ENCODE results near the gene ESYT2. TPM values are rescaled to one million over a fixed set of nuclear protein-coding genes. Genes with fewer than 3 reads are reported as not detected.
A peak's percentile ranks its signal among the peaks of the same experiment; 100 is the strongest.

ESYT2 gene
- total and polyA plus RNA-seq, 2 of the 4 experiments (the other 2 are of a cell fraction): 26.7 to 69.9 TPM

GRCh38 chr7:158744070-158744469, 85.2 kb downstream of the ESYT2 start:
- ChIA-PET CTCF (no interaction called here), POLR2A (ENCODE audit: unreplicated experiment) (no interaction called here)
- Histone ChIP-seq H2AFZ (replicated peaks; ENCODE audit: low read length, poor library complexity) (no peak overlapping the region), H2BK20ac (ENCODE audit: low read depth, low read length) (no peak overlapping the region), H4K91ac (ENCODE audit: insufficient read depth, low read depth, low read length) (no peak overlapping the region), H3K36me3 (ENCODE audit: control insufficient read depth, insufficient read depth, low read length) (peaks cover 42% of the 10 kb centered on the region), H3K9ac (ENCODE audit: low read depth, low read length) (no peak overlapping the region), H2AK9ac (replicated peaks; ENCODE audit: low read depth, low read length, poor library complexity) (no peak overlapping the region), H3K27me3 (ENCODE audit: control insufficient read depth, insufficient read depth, low read length) (no peaks in the 10 kb centered on the region), H4K5ac (ENCODE audit: low read depth, low read length) (no peak overlapping the region), H3K4me1 (ENCODE audit: control insufficient read depth, insufficient read depth, low read length) (peaks cover 18% of the 10 kb centered on the region), H3K79me1 (ENCODE audit: low read depth in 1 of 2, low read length in 2 of 2) (no peaks in the 10 kb centered on the region; a peak in 2 of 4 replicates), H3K9me1 (ENCODE audit: insufficient read depth, low read length) (peaks cover 10% of the 10 kb centered on the region), H4K20me1 (ENCODE audit: insufficient read depth, low read length) (peaks cover 9% of the 10 kb centered on the region), H3K56ac (ENCODE audit: extremely low read depth, insufficient read depth, low read length) (no peak overlapping the region), H2BK120ac (ENCODE audit: low read depth, low read length) (no peak overlapping the region), H2BK5ac (ENCODE audit: low read depth, low read length, poor library complexity, severe bottlenecking) (no peak overlapping the region), H3K18ac (ENCODE audit: low read depth, low read length) (no peak overlapping the region), H3K14ac (replicated peaks; ENCODE audit: low read depth, low read length) (no peak overlapping the region), H3K9me3 (ENCODE audit: control insufficient read depth, insufficient read depth, low read length) (no peaks in the 10 kb centered on the region), H3K4me3 (ENCODE audit: insufficient read depth, low read depth, low read length) (no peak overlapping the region), H3K4ac (ENCODE audit: low read depth, low read length) (no peak overlapping the region), H4K8ac (ENCODE audit: low read depth in 2 of 2, low read length in 2 of 2) (no peak overlapping the region), H3K4me2 (ENCODE audit: low read depth, low read length) (no peak overlapping the region), H3K27ac (ENCODE audit: insufficient read depth, low read length) (no peak overlapping the region), H3K23ac (ENCODE audit: low read depth, low read length) (no peak overlapping the region), H2BK15ac (ENCODE audit: low read depth, low read length) (no peak overlapping the region), H2AK5ac (ENCODE audit: low read depth, low read length) (no peak overlapping the region)
- ATAC-seq (ENCODE audit: low read depth) (no peak), DNase-seq (no peak)
- TF ChIP-seq MXI1 (IDR thresholded peaks at IDR 0.05; ENCODE audit: borderline replicate concordance, low read depth, low read length) (no peak), CEBPB (IDR thresholded peaks at IDR 0.05; ENCODE audit: low read depth, low read length) (0 out of 2 replicates have a peak, but pooled peaks have one; percentile 17)
- BruUV-seq (replicated peaks): no TSS peak
- no CpG with 5 or more reads among the region's 4 CpGs for whole genome bisulfite sequencing, 2 experiments (ENCODE audit: extremely low coverage in 2 of 2, insufficient read length in 1 of 2)
- intact Hi-C loops (cut with micrococcal nuclease): no loop called here
- dilution Hi-C loops (cut with HindIII; ENCODE audit: low sequenced_read_pairs, unreplicated experiment): no loop called here
- in situ Hi-C loops (cut with MboI; ENCODE audit: low sequenced_read_pairs): no loop called here
